Mesendoderm (in vitro differentiated cells): ENCODE results near the gene FGF5.

ENCODE experiments used
- DNase-seq: peaks from one replicate; pipeline ENCODE4 v3.0.0; 2013
- H2AK5ac ChIP-seq: 2 replicates; pipeline ENCODE4 v1.6.1; 2013; ENCODE audit warnings: low read length, inconsistent platforms
- H2BK120ac ChIP-seq: 2 replicates; pipeline ENCODE4 v1.6.1; 2013; ENCODE audit warnings: low read depth, mild to moderate bottlenecking, low read length, moderate library complexity, mixed read lengths
- H2BK15ac ChIP-seq: replicated peaks from 2 replicates; pipeline ENCODE4 v1.6.1; 2013; ENCODE audit warnings: low read depth, mild to moderate bottlenecking, moderate library complexity
- H2BK5ac ChIP-seq: 2 replicates; pipeline ENCODE4 v1.6.1; 2013; ENCODE audit warnings: low read length, inconsistent platforms
- H3K18ac ChIP-seq: 2 replicates; pipeline ENCODE4 v1.6.1; 2013; ENCODE audit warnings: mild to moderate bottlenecking, low read length, mixed read lengths
- H3K23ac ChIP-seq: one replicate; pipeline ENCODE4 v1.6.1; 2013; ENCODE audit warnings: low read length
- H3K27ac ChIP-seq: 2 replicates; pipeline ENCODE4 v1.5.1; 2013; ENCODE audit warnings: low read depth, mild to moderate bottlenecking, inconsistent platforms, low read length, moderate library complexity
- H3K27me3 ChIP-seq: 2 replicates; pipeline ENCODE4 v1.6.1; 2013; ENCODE audit warnings: low read length, control low read depth, mild to moderate bottlenecking, inconsistent platforms; ENCODE audit not compliant: insufficient read depth, poor library complexity
- H3K36me3 ChIP-seq: 2 replicates; pipeline ENCODE4 v1.6.1; 2013; ENCODE audit warnings: low read length, inconsistent platforms; ENCODE audit not compliant: control insufficient read depth, insufficient read depth
- H3K4ac ChIP-seq: one replicate; pipeline ENCODE4 v1.6.1; 2013; ENCODE audit warnings: low read depth, mild to moderate bottlenecking, low read length, moderate library complexity
- H3K4me1 ChIP-seq: 2 replicates; pipeline ENCODE4 v1.6.1; 2013; ENCODE audit warnings: low read depth, low read length, inconsistent platforms; ENCODE audit not compliant: control insufficient read depth
- H3K4me2 ChIP-seq: 2 replicates; pipeline ENCODE4 v1.6.1; 2013; ENCODE audit warnings: low read length
- H3K4me3 ChIP-seq: 2 replicates; pipeline ENCODE4 v1.5.1; 2013; ENCODE audit warnings: mild to moderate bottlenecking, low read length
- H3K56ac ChIP-seq: one replicate; pipeline ENCODE4 v1.6.1; 2013; ENCODE audit warnings: low read length
- H3K79me1 ChIP-seq: 2 replicates; pipeline ENCODE4 v1.6.1; 2013; ENCODE audit warnings: low read length, inconsistent platforms
- H3K79me2 ChIP-seq: 2 replicates; pipeline ENCODE4 v1.6.1; 2013; ENCODE audit warnings: mild to moderate bottlenecking, low read length; ENCODE audit not compliant: control insufficient read depth, insufficient read depth
- H3K9ac ChIP-seq: 2 replicates; pipeline ENCODE4 v1.6.1; 2013; ENCODE audit warnings: low read length, inconsistent platforms
- H4K5ac ChIP-seq: one replicate; pipeline ENCODE4 v1.6.1; 2013; ENCODE audit warnings: low read length
- H4K8ac ChIP-seq: one replicate; pipeline ENCODE4 v1.6.1; 2013; ENCODE audit warnings: low read depth, mild to moderate bottlenecking, control low read depth, low read length, moderate library complexity
- WGBS: extraction: QIAGEN DNeasy Blood & Tissue Kit; methylation state at CpG from one replicate; pipeline ENCODE4 v1.1.7; 2013; ENCODE audit warnings: low lambda C conversion rate, missing lambda C conversion rate; ENCODE audit not compliant: insufficient coverage; ENCODE audit errors: extremely low coverage; 5-methylcytosine and 5-hydroxymethylcytosine counted together

FGF5 gene

GRCh38 chr4:80307774-80308465 is 41.5 kb downstream of the FGF5 start:
- Histone ChIP-seq H4K8ac (no peak overlapping the region), H3K23ac (no peak overlapping the region), H3K27ac (no peak overlapping the region), H3K4me2 (no peak overlapping the region), H2BK120ac (no peak overlapping the region), H2AK5ac (no peak overlapping the region), H3K36me3 (no peaks in the 10 kb centered on the region), H3K4me3 (no peak overlapping the region), H3K56ac (no peak overlapping the region), H4K5ac (no peak overlapping the region), H3K79me1 (no peaks in the 10 kb centered on the region), H3K9ac (no peak overlapping the region), H3K79me2 (no peaks in the 10 kb centered on the region), H3K18ac (peak overlapping the region; percentile 12), H3K27me3 (no peaks in the 10 kb centered on the region), H2BK5ac (no peak overlapping the region), H2BK15ac (no peak overlapping the region), H3K4me1 (peaks cover 9% of the 10 kb centered on the region), H3K4ac (no peak overlapping the region)
- WGBS = no CpG with 5 or more reads among the region's 10 CpGs
- peak; percentile 82 for DNase-seq

- DNase-seq = no peak
- H2BK120ac ChIP-seq = no peak overlapping the region
- H3K4me3 ChIP-seq = no peak overlapping the region
- no peak overlapping the region for H2BK5ac ChIP-seq
- no peak overlapping the region for H2BK15ac ChIP-seq
- no peak overlapping the region for H3K18ac ChIP-seq
- no peak overlapping the region for H3K4ac ChIP-seq
- no peak overlapping the region for H4K8ac ChIP-seq
- H3K23ac ChIP-seq = no peak overlapping the region
- H3K79me2 ChIP-seq = no peaks in the 10 kb centered on the region
- H3K4me1 ChIP-seq = peaks cover 9% of the 10 kb centered on the region
- no peak overlapping the region for H4K5ac ChIP-seq
- no peak overlapping the region for H3K27ac ChIP-seq
- H3K79me1 ChIP-seq = no peaks in the 10 kb centered on the region
- H3K36me3 ChIP-seq = no peaks in the 10 kb centered on the region
- no peak overlapping the region for H3K56ac ChIP-seq
- no peak overlapping the region for H3K4me2 ChIP-seq
- no peak overlapping the region for H3K9ac ChIP-seq
- no peaks in the 10 kb centered on the region for H3K27me3 ChIP-seq
- no peak overlapping the region for H2AK5ac ChIP-seq
- WGBS = no CpG with 5 or more reads among the region's 4 CpGs
Observed at GRCh38 chr4:80308466-80308822, 42.0 kb downstream of the FGF5 start.

GRCh38 chr4:80309294-80310004 is 43.0 kb downstream of the FGF5 start:
- no peak overlapping the region for H3K27ac ChIP-seq

GRCh38 chr4:80311130-80311529 is 44.7 kb downstream of the FGF5 start:
- H2BK5ac ChIP-seq = no peak overlapping the region
- peaks cover 9% of the 10 kb centered on the region for H3K4me1 ChIP-seq
- no peak overlapping the region for H3K4me3 ChIP-seq
- DNase-seq = no peak
- H3K56ac ChIP-seq = no peak overlapping the region
- H3K4ac ChIP-seq = no peak overlapping the region
- H2BK120ac ChIP-seq = no peak overlapping the region
- no peak overlapping the region for H2BK15ac ChIP-seq
- H3K79me2 ChIP-seq = no peaks in the 10 kb centered on the region
- H4K8ac ChIP-seq = no peak overlapping the region
- no peaks in the 10 kb centered on the region for H3K27me3 ChIP-seq
- H3K18ac ChIP-seq = no peak overlapping the region
- no peak overlapping the region for H3K4me2 ChIP-seq
- no peaks in the 10 kb centered on the region for H3K79me1 ChIP-seq
- H2AK5ac ChIP-seq = no peak overlapping the region
- H3K23ac ChIP-seq = no peak overlapping the region
- H3K27ac ChIP-seq = no peak overlapping the region
- no peak overlapping the region for H3K9ac ChIP-seq
- no CpG with 5 or more reads among the region's 3 CpGs for WGBS
- H4K5ac ChIP-seq = no peak overlapping the region
- no peaks in the 10 kb centered on the region for H3K36me3 ChIP-seq

More at GRCh38 chr4:80309294-80310004, 43.0 kb downstream of the FGF5 start:
- Histone ChIP-seq H3K36me3 (no peaks in the 10 kb centered on the region), H3K56ac (no peak overlapping the region), H4K8ac (no peak overlapping the region), H2AK5ac (no peak overlapping the region), H3K79me2 (no peaks in the 10 kb centered on the region), H3K79me1 (no peaks in the 10 kb centered on the region), H3K4ac (no peak overlapping the region), H3K4me1 (peaks cover 9% of the 10 kb centered on the region), H3K4me3 (no peak overlapping the region), H2BK5ac (no peak overlapping the region), H4K5ac (no peak overlapping the region), H3K9ac (no peak overlapping the region), H3K23ac (no peak overlapping the region), H3K4me2 (no peak overlapping the region), H3K27me3 (no peaks in the 10 kb centered on the region), H2BK15ac (no peak overlapping the region), H2BK120ac (no peak overlapping the region), H3K18ac (peak overlapping the region; percentile 47)
- DNase-seq = peak; percentile 27
- WGBS = no CpG with 5 or more reads among the region's 5 CpGs

GRCh38 chr4:80312124-80312523 is 45.7 kb downstream of the FGF5 start:
- H3K27me3 ChIP-seq = no peaks in the 10 kb centered on the region
- H3K27ac ChIP-seq = no peak overlapping the region
- no peak overlapping the region for H2AK5ac ChIP-seq
- DNase-seq = no peak
- WGBS = no CpG with 5 or more reads among the region's 1 CpG
- no peak overlapping the region for H3K23ac ChIP-seq
- no peak overlapping the region for H3K4ac ChIP-seq
- H3K79me2 ChIP-seq = no peaks in the 10 kb centered on the region
- H3K36me3 ChIP-seq = no peaks in the 10 kb centered on the region
- no peak overlapping the region for H4K5ac ChIP-seq
- no peak overlapping the region for H3K56ac ChIP-seq
- H4K8ac ChIP-seq = no peak overlapping the region
- no peak overlapping the region for H3K18ac ChIP-seq
- H3K79me1 ChIP-seq = no peaks in the 10 kb centered on the region
- H3K4me1 ChIP-seq = peaks cover 9% of the 10 kb centered on the region
- H2BK120ac ChIP-seq = no peak overlapping the region
- no peak overlapping the region for H3K9ac ChIP-seq
- no peak overlapping the region for H2BK5ac ChIP-seq
- H3K4me3 ChIP-seq = no peak overlapping the region
- H3K4me2 ChIP-seq = no peak overlapping the region
- no peak overlapping the region for H2BK15ac ChIP-seq
